Cardiac muscle cell (in vitro differentiated cells and primary cell): ENCODE data around the gene HDAC7. TPM values are rescaled to one million over a fixed set of nuclear protein-coding genes. Genes with fewer than 3 reads are reported as not detected.
"Not testable (repeated sequence)": the region's sequence is repeated elsewhere in the genome, so short reads cannot be mapped to it uniquely, and the experiment has no call there.

Experiments used
- DNase-seq, 2 donors: peaks; one replicate each; pipeline versions ENCODE4 v3.0.0 to v3.0.0-alpha.2; 2010 to 2017; ENCODE audit warnings: low read depth in 1 of 2, low spot score in 1 of 2
- H3K27ac ChIP-seq: fragments of 200-600 bp; sonication (generic); 2 replicates; pipeline ENCODE4 v1.5.1; 2016
- H3K27me3 ChIP-seq: fragments of 200-600 bp; sonication (generic); 2 replicates; pipeline ENCODE4 v1.6.0; 2016; ENCODE audit warnings: control low read depth
- H3K36me3 ChIP-seq: fragments of 200-600 bp; sonication (generic); 2 replicates; pipeline ENCODE4 v1.5.1; 2016; ENCODE audit warnings: control low read depth
- H3K4me1 ChIP-seq: fragments of 200-600 bp; sonication (generic); 2 replicates; pipeline ENCODE4 v1.8.1; 2017; ENCODE audit warnings: low read depth, mild to moderate bottlenecking, mixed run types
- H3K4me3 ChIP-seq: fragments of 200-600 bp; sonication (generic); 2 replicates; pipeline ENCODE4 v1.5.1; 2016; ENCODE audit warnings: mild to moderate bottlenecking
- H3K9me3 ChIP-seq: fragments of 200-600 bp; sonication (generic); 2 replicates; pipeline ENCODE4 v1.5.1; 2017; ENCODE audit warnings: low read depth, mild to moderate bottlenecking, control low read depth
- polyA plus RNA-seq: library from polyadenylated mRNA; unstranded; fragments of >200 nt; fragmentation: Nextera tagmentation; extraction: Ambion mirVana; gene quantifications from 2 replicates; pipeline ENCODE4 v1.2.1, GENCODE V29; 2016
- total RNA-seq: library from RNA; depleted of rRNA; stranded (reverse); fragments of >200 nt; gene quantifications from 2 replicates; pipeline ENCODE4 v1.2.3, GENCODE V29; 2016
- TF ChIP-seq, protein P1 (sequence below): IDR thresholded peaks from 2 replicates; pipeline ENCODE4 v1.5.1; 2012; ENCODE audit warnings: low read depth, mild to moderate bottlenecking, low read length

The HDAC7 gene
- total and polyA plus RNA-seq, 2 experiments from 2014 or later, result 43.7 to 93.0 TPM

DNA sequence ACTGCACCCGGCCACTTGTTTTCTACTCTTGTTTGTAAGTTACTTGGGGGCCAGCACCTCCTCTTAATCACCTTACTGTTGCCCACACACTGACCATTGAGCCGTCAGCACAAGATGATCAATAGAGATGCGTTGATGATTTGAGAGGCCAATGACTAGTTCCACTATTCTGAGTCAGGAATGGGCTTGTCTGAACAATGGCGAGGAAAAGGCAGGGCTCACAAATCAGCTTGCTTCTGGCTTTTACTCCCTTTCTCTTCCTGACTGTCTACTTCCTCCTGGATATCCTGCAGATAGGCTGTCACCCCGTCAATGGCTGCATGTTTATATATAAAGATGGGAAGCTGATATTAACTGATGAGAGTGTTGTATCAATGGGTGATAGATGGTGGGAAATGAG, 29.1 kb upstream of the HDAC7 start:
- Histone ChIP-seq H3K36me3 (no peaks in the 10 kb centered on the region), H3K9me3 (no peaks in the 10 kb centered on the region), H3K27ac (no peak overlapping the region), H3K4me1 (peaks cover 16% of the 10 kb centered on the region), H3K27me3 (no peaks in the 10 kb centered on the region), H3K4me3 (no peak overlapping the region)
- DNase-seq, result no peak
- TF ChIP-seq, protein P1, sequence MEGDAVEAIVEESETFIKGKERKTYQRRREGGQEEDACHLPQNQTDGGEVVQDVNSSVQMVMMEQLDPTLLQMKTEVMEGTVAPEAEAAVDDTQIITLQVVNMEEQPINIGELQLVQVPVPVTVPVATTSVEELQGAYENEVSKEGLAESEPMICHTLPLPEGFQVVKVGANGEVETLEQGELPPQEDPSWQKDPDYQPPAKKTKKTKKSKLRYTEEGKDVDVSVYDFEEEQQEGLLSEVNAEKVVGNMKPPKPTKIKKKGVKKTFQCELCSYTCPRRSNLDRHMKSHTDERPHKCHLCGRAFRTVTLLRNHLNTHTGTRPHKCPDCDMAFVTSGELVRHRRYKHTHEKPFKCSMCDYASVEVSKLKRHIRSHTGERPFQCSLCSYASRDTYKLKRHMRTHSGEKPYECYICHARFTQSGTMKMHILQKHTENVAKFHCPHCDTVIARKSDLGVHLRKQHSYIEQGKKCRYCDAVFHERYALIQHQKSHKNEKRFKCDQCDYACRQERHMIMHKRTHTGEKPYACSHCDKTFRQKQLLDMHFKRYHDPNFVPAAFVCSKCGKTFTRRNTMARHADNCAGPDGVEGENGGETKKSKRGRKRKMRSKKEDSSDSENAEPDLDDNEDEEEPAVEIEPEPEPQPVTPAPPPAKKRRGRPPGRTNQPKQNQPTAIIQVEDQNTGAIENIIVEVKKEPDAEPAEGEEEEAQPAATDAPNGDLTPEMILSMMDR, result no peak

GRCh38 chr12:47846294-47846996, 26.7 kb upstream of the HDAC7 start:
- TF ChIP-seq, protein P1, result no peak
- H3K27me3 ChIP-seq, result no peaks in the 10 kb centered on the region
- no peaks in the 10 kb centered on the region for H3K36me3 ChIP-seq

DNA sequence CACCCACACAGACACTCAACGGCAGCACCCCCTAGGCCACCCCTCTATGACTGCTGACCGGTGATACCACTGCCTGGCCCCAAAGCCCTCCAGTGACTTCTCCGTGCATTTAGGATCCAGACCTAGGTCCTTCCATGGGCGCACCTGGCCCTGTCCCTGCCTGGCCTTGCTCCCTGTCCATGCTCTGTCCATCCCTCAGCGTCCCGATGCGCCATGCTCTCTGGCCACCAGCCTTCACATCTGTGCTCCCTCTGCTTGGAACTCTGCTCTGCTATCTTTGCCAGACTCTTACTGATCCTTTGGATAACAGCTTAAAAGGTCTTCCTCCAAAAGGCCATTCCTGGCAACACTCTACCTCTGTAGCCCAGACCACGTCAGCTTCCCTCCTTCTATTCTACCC, 25.4 kb upstream of the HDAC7 start:
- no peaks in the 10 kb centered on the region for H3K36me3 ChIP-seq
- H3K9me3 ChIP-seq, result no peaks in the 10 kb centered on the region
- DNase-seq, result no peak
- H3K27me3 ChIP-seq, result no peaks in the 10 kb centered on the region
- peaks cover 10% of the 10 kb centered on the region for H3K4me1 ChIP-seq
- H3K4me3 ChIP-seq, result no peak overlapping the region
- TF ChIP-seq, protein P1, result no peak
- no peak overlapping the region for H3K27ac ChIP-seq

More at GRCh38 chr12:47846294-47846996, 26.7 kb upstream of the HDAC7 start:
- Histone ChIP-seq H3K27ac (no peak overlapping the region), H3K4me1 (peaks cover 12% of the 10 kb centered on the region), H3K4me3 (no peak overlapping the region), H3K9me3 (no peaks in the 10 kb centered on the region)
- DNase-seq, result no peak

DNA sequence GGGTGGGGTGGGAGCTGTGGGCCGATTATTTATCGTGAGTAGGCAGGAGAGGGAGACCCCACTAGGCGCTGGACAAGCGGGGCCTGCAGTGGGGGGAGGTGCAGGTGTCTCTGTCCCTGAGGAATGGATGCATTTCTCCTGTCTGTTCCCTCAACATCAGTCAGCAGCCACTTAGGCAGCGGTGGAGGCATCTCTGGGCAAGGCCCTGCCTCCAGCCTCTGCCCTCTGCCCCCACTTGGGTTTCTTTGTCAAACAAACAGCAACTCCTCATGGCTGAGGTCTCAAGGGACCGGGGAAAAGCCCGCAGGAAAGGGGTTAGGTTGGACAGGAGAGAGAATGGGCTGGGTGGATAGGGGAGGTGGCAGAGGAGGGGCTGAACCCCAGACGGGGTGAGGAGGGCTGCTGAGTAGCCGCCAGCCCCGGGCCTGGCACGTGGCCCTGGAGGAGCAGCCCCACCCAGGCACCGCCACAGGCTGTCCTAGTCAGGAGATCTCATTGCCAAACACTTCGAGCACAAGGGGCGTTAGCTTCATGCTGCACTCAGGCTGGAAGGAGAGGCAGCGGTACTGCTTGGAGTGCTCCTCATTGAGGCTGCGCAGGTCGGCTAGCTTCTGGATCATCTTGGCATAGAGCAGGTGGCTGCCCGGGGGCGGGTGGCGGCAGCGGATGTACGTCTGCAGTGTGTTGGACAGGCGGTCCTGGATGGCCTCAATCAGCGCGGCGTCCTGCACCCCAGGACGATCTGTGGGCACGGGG, 24.7 kb upstream of the HDAC7 start:
- TF ChIP-seq, protein P1, result no peak
- Histone ChIP-seq H3K27me3 (no peaks in the 10 kb centered on the region), H3K9me3 (no peaks in the 10 kb centered on the region), H3K27ac (no peak overlapping the region), H3K4me1 (peaks cover 14% of the 10 kb centered on the region), H3K4me3 (no peak overlapping the region), H3K36me3 (no peaks in the 10 kb centered on the region)
- DNase-seq, result no peak

GRCh38 chr12:47843226-47843980, 23.7 kb upstream of the HDAC7 start:
- Histone ChIP-seq H3K27me3 (no peaks in the 10 kb centered on the region), H3K9me3 (no peaks in the 10 kb centered on the region), H3K27ac (no peak overlapping the region), H3K36me3 (no peaks in the 10 kb centered on the region), H3K4me3 (no peak overlapping the region), H3K4me1 (peaks cover 16% of the 10 kb centered on the region)
- TF ChIP-seq, protein P1, result no peak
- no peak for DNase-seq

GRCh38 chr12:47842543-47842942, 22.8 kb upstream of the HDAC7 start:
- not testable (repeated sequence) for H3K36me3 ChIP-seq, H3K4me3 ChIP-seq, H3K9me3 ChIP-seq, DNase-seq, H3K27me3 ChIP-seq, H3K27ac ChIP-seq
- peaks cover 16% of the 10 kb centered on the region for H3K4me1 ChIP-seq
